Lower lobe of right lung (tissue), 2 donors: ENCODE results near the gene MEPCE. TPM values are rescaled to one million over a fixed set of nuclear protein-coding genes. Genes with fewer than 3 reads are reported as not detected.
"Not testable (repeated sequence)": the region's sequence is repeated elsewhere in the genome, so short reads cannot be mapped to it uniquely, and the experiment has no call there.

Source experiments
- ATAC-seq, 2 donors: fragments of 200-7000 bp; cut with Tn5 transposase; one replicate each; pipeline ENCODE4 v1.9.1; 2020 to 2022; ENCODE audit warnings: mild to moderate bottlenecking in 2 of 2, moderate library complexity in 2 of 2
- DNase-seq: peaks from one replicate; pipeline ENCODE4 v3.0.0-alpha.2; 2020
- H3K27ac ChIP-seq: fragments of 200-600 bp; one replicate; pipeline ENCODE4 v1.8.0; 2022
- H3K27me3 ChIP-seq: fragments of 200-600 bp; one replicate; pipeline ENCODE4 v1.8.0; 2022; ENCODE audit warnings: low read depth
- H3K36me3 ChIP-seq: fragments of 200-600 bp; one replicate; pipeline ENCODE4 v1.8.0; 2022; ENCODE audit warnings: mild to moderate bottlenecking
- H3K4me1 ChIP-seq: fragments of 200-600 bp; one replicate; pipeline ENCODE4 v1.8.0; 2022
- H3K4me3 ChIP-seq: fragments of 200-600 bp; one replicate; pipeline ENCODE4 v1.8.0; 2022; ENCODE audit warnings: mild to moderate bottlenecking
- H3K9me3 ChIP-seq: fragments of 200-600 bp; one replicate; pipeline ENCODE4 v1.8.0; 2022
- CTCF ChIP-seq: fragments of 200-600 bp; IDR thresholded peaks from one replicate; pipeline ENCODE4 v1.8.0; 2022; ENCODE audit warnings: antibody characterized with exemption, mild to moderate bottlenecking
- intact Hi-C: fragments of 100-400 bp; cut with DNase I; formaldehyde crosslinking; loops from one replicate; pipeline ENCODE4 v1.11.0; 2022
- total RNA-seq: library from RNA; stranded (reverse); fragmentation: NEBNext Ultra II Directional; extraction: Animal tissue kit (Norgen Biotek cat#: 25700); gene quantifications from one replicate; pipeline ENCODE4 v1.2.1, GENCODE V29; 2021
- donor health status: DM: no; HTN: yes; CAD: no; lungs with severe emphysema.

MEPCE gene
- total RNA-seq, 1 donor from 2014 or later, result 36.3 TPM

- Histone ChIP-seq H3K4me3 (no peak overlapping the region), H3K36me3 (no peaks in the 10 kb centered on the region), H3K27ac (peak overlapping the region; percentile 76), H3K4me1 (peaks cover 16% of the 10 kb centered on the region), H3K9me3 (no peaks in the 10 kb centered on the region), H3K27me3 (no peaks in the 10 kb centered on the region)
- TF ChIP-seq CTCF, result no peak
- intact Hi-C loops, result no loop called here
- no peak for DNase-seq
- peak; percentile 62 to 64 for ATAC-seq
These were observed 15.0 kb downstream of the MEPCE start for GRCh38 chr7:100444311-100445278.

GRCh38 chr7:100446040-100446439, 16.4 kb downstream of the MEPCE start:
- Histone ChIP-seq H3K4me3 (no peak overlapping the region), H3K9me3 (no peaks in the 10 kb centered on the region), H3K36me3 (no peaks in the 10 kb centered on the region), H3K27me3 (no peaks in the 10 kb centered on the region), H3K4me1 (peaks cover 16% of the 10 kb centered on the region), H3K27ac (no peak overlapping the region)
- ATAC-seq, result no peak
- TF ChIP-seq CTCF, result no peak
- intact Hi-C loops, result no loop called here
- DNase-seq, result no peak

GRCh38 chr7:100447363-100447762, 17.7 kb downstream of the MEPCE start:
- H3K27ac ChIP-seq, DNase-seq, H3K4me3 ChIP-seq, H3K36me3 ChIP-seq, intact Hi-C loops, ATAC-seq, H3K27me3 ChIP-seq, H3K9me3 ChIP-seq: not testable (repeated sequence)
- H3K4me1 ChIP-seq, result peaks cover 16% of the 10 kb centered on the region

GRCh38 chr7:100449190-100449795, 19.7 kb downstream of the MEPCE start:
- Histone ChIP-seq H3K4me3 (no peak overlapping the region), H3K36me3 (no peaks in the 10 kb centered on the region), H3K27ac (no peak overlapping the region), H3K27me3 (no peaks in the 10 kb centered on the region), H3K9me3 (no peaks in the 10 kb centered on the region), H3K4me1 (peaks cover 16% of the 10 kb centered on the region)
- ATAC-seq (no peak), DNase-seq (no peak)
- intact Hi-C loops, result no loop called here
- TF ChIP-seq CTCF, result no peak

GRCh38 chr7:100452513-100452912, 22.9 kb downstream of the MEPCE start:
- no peaks in the 10 kb centered on the region for H3K4me1 ChIP-seq
- no peaks in the 10 kb centered on the region for H3K9me3 ChIP-seq
- no peaks in the 10 kb centered on the region for H3K36me3 ChIP-seq
- no peaks in the 10 kb centered on the region for H3K27me3 ChIP-seq
- no peak for ATAC-seq
- H3K27ac ChIP-seq, result no peak overlapping the region
- TF ChIP-seq CTCF, result no peak
- intact Hi-C loops, result no loop called here
- DNase-seq, result no peak
- H3K4me3 ChIP-seq, result no peak overlapping the region

- H3K27me3 ChIP-seq, H3K27ac ChIP-seq, H3K9me3 ChIP-seq, intact Hi-C loops, ATAC-seq, DNase-seq, H3K36me3 ChIP-seq, H3K4me3 ChIP-seq, H3K4me1 ChIP-seq: not testable (repeated sequence)
These were observed 24.2 kb downstream of the MEPCE start for GRCh38 chr7:100453854-100454253.
